Endometrium (tissue), 2 donors: ENCODE data around the gene FOLR3.
"Not testable (repeated sequence)": the region's sequence is repeated elsewhere in the genome, so short reads cannot be mapped to it uniquely, and the experiment has no call there.

Experiments used
- FAIRE-seq: peaks from 2 replicates; lab custom pipeline; 2012; peaks lifted over from hg19 to GRCh38; lab: Jason Lieb, UNC
- donor health status: control.
- donor health status: control.

Gene FOLR3

GRCh38 chr11:72124046-72124445 lies 11.5 kb upstream of the FOLR3 start:
- FAIRE-seq: no peak

GRCh38 chr11:72125956-72126355 lies 9.6 kb upstream of the FOLR3 start:
- no peak for FAIRE-seq

GRCh38 chr11:72127923-72128322 lies 7.6 kb upstream of the FOLR3 start:
- no peak for FAIRE-seq

GRCh38 chr11:72129381-72129780 lies 6.1 kb upstream of the FOLR3 start:
- FAIRE-seq: no peak

GRCh38 chr11:72132646-72133045 lies 2.9 kb upstream of the FOLR3 start:
- FAIRE-seq: no peak

- no peak for FAIRE-seq
These were observed 562 bp downstream of the FOLR3 start for GRCh38 chr11:72135891-72136683.

- no peak for FAIRE-seq
These were observed 1.2 kb downstream of the FOLR3 start for GRCh38 chr11:72136684-72137262.

GRCh38 chr11:72138821-72139390 lies 3.4 kb downstream of the FOLR3 start:
- no peak for FAIRE-seq

- no peak for FAIRE-seq
These were observed 4.0 kb downstream of the FOLR3 start for GRCh38 chr11:72139500-72139899.

- no peak for FAIRE-seq
These were observed 5.1 kb downstream of the FOLR3 start for GRCh38 chr11:72140661-72141060.

GRCh38 chr11:72141066-72141465 lies 5.5 kb downstream of the FOLR3 start:
- FAIRE-seq: no peak

- not testable (repeated sequence) for FAIRE-seq
These were observed 6.6 kb downstream of the FOLR3 start for GRCh38 chr11:72142086-72142485.

- not testable (repeated sequence) for FAIRE-seq
These were observed 7.0 kb downstream of the FOLR3 start for GRCh38 chr11:72142543-72142942.

- no peak for FAIRE-seq
These were observed 9.5 kb downstream of the FOLR3 start for GRCh38 chr11:72144807-72145565.

GRCh38 chr11:72146625-72147024 lies 11.1 kb downstream of the FOLR3 start:
- FAIRE-seq: no peak

GRCh38 chr11:72150882-72151281 lies 15.4 kb downstream of the FOLR3 start:
- FAIRE-seq: no peak

GRCh38 chr11:72153874-72154273 lies 18.3 kb downstream of the FOLR3 start:
- FAIRE-seq: not testable (repeated sequence)

GRCh38 chr11:72154816-72155215 lies 19.3 kb downstream of the FOLR3 start:
- FAIRE-seq: no peak

- FAIRE-seq: no peak
These were observed 20.2 kb downstream of the FOLR3 start for GRCh38 chr11:72155751-72156150.

- no peak for FAIRE-seq
These were observed 21.6 kb downstream of the FOLR3 start for GRCh38 chr11:72157131-72157530.

GRCh38 chr11:72160319-72160718 lies 24.8 kb downstream of the FOLR3 start:
- FAIRE-seq: no peak

GRCh38 chr11:72162891-72163492 lies 27.5 kb downstream of the FOLR3 start:
- no peak for FAIRE-seq
